ENCODE data around the gene PAIP2. TPM values are rescaled to one million over a fixed set of nuclear protein-coding genes. Genes with fewer than 3 reads are reported as not detected.

The PAIP2 gene
- total and polyA plus RNA-seq, 12 donors = 75.7 to 318 (median 146) TPM

GRCh38 chr5:139381837-139382761, 40.4 kb downstream of the PAIP2 start:
- Histone ChIP-seq H3K27me3 (no peaks in the 10 kb centered on the region), H3K27ac (no peak overlapping the region), H3K36me3 (replicated peaks in 1 of 2) (no peaks in the 10 kb centered on the region), H3K9me3 (replicated peaks in 1 of 3) (no peaks in the 10 kb centered on the region), H3K4me1 (replicated peaks in 1 of 2) (no peaks in the 10 kb centered on the region), H3K4me3 (no peak overlapping the region)
- DNase-seq = no peak
- 85 to 93% (median 91%) methylated on average over 12 to 28 of the region's 28 CpGs for WGBS, 4 donors
- intact Hi-C loops (cut with DNase I) = no loop called here
- TF ChIP-seq CTCF (IDR thresholded peaks at IDR 0.05) (no peak), POLR2A (IDR thresholded peaks at IDR 0.05) (no peak)

DNA sequence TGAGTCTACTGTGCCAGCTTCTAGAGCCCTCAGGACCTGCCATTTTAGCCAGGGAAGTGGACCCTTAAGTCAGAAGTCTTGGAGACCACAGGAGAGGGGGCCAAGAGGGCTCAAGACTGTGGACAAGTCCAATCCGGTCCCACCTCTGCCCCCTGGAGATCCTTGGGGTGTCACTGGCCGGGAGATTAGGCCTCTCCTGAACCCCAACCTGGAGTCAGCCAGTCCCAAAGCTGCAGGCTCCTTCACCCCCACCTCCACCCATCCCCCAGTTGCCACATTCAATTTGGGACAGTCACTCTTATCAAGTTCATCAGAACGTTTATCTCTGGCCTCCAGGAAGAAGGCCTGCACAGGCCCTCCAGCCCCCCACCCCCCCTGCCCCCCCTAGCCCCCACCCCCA, 41.2 kb downstream of the PAIP2 start:
- no peak for TF ChIP-seq CTCF (IDR thresholded peaks at IDR 0.05)
- TF ChIP-seq POLR2A (IDR thresholded peaks at IDR 0.05) = no peak
- H3K9me3 ChIP-seq (replicated peaks in 1 of 3) = no peaks in the 10 kb centered on the region
- no peaks in the 10 kb centered on the region for H3K36me3 ChIP-seq (replicated peaks in 1 of 2)
- intact Hi-C loops (cut with DNase I) = no loop called here
- no peak for DNase-seq
- 0 to 54% (median 27%) methylated on average over 1 to 3 of the region's 3 CpGs for WGBS, 4 donors
- no peaks in the 10 kb centered on the region for H3K27me3 ChIP-seq
- H3K4me1 ChIP-seq (replicated peaks in 1 of 2) = no peaks in the 10 kb centered on the region
- H3K27ac ChIP-seq = no peak overlapping the region
- no peak overlapping the region for H3K4me3 ChIP-seq

- TF ChIP-seq CTCF (IDR thresholded peaks at IDR 0.05) (no peak), POLR2A (IDR thresholded peaks at IDR 0.05) (no peak)
- H3K4me1 ChIP-seq (replicated peaks in 1 of 2) = peaks cover 0 to under 1% of the 10 kb centered on the region in 2 donors
- DNase-seq = no peak
- H3K4me3 ChIP-seq = no peak within 1 kb of the TSS
- H3K27ac ChIP-seq = no peak within 1 kb of the TSS
- intact Hi-C loops (cut with DNase I) = no loop called here
- H3K36me3 ChIP-seq (replicated peaks in 1 of 2) = no peaks in the 10 kb centered on the region
- no peaks in the 10 kb centered on the region for H3K9me3 ChIP-seq (replicated peaks in 1 of 3)
- H3K27me3 ChIP-seq = no peaks in the 10 kb centered on the region
- 55 to 64% (median 59%) methylated on average over 10 of the region's 10 CpGs for WGBS, 4 donors
Measured at GRCh38 chr5:139383275-139383992, 41.8 kb downstream of the PAIP2 start, which contains the start of gene SLC23A1. Gene SLC23A1, minus strand, starts transcription at chr5:139383297. Its CDS starts 44 bp downstream, at chr5:139383253.

GRCh38 chr5:139383993-139384590, 42.4 kb downstream of the PAIP2 start:
- no peak overlapping the region for H3K4me3 ChIP-seq
- peak in 1 of 7 donors; percentile 8 for DNase-seq
- intact Hi-C loops (cut with DNase I) = no loop called here
- TF ChIP-seq CTCF (IDR thresholded peaks at IDR 0.05) = no peak
- TF ChIP-seq POLR2A (IDR thresholded peaks at IDR 0.05) = no peak
- peak overlapping the region in 1 of 5 donors; percentile 48 for H3K27ac ChIP-seq
- H3K9me3 ChIP-seq (replicated peaks in 1 of 3) = no peaks in the 10 kb centered on the region
- no peaks in the 10 kb centered on the region for H3K36me3 ChIP-seq (replicated peaks in 1 of 2)
- H3K4me1 ChIP-seq (replicated peaks in 1 of 2) = peaks cover 0 to 5% of the 10 kb centered on the region in 2 donors
- no peaks in the 10 kb centered on the region for H3K27me3 ChIP-seq
- 83 to 96% (median 85%) methylated on average over 7 of the region's 7 CpGs for WGBS, 4 donors

Data from adrenal gland (tissue), 12 donors.